ENCODE data around the gene AQP9. TPM values are rescaled to one million over a fixed set of nuclear protein-coding genes. Genes with fewer than 3 reads are reported as not detected.

Gene AQP9
- total RNA-seq, 1 donor from 2014 or later = not detected

GRCh38 chr15:58159827-58160386, 21.7 kb downstream of the AQP9 start:
- Mint-ChIP-seq H3K4me1 (no peaks in the 10 kb centered on the region), H3K27me3 (ENCODE audit: low read depth) (peaks cover 4% of the 10 kb centered on the region), H3K36me3 (ENCODE audit: low read depth) (no peaks in the 10 kb centered on the region), H3K4me3 (no peak overlapping the region), H3K9me3 (no peaks in the 10 kb centered on the region), H3K27ac (ENCODE audit: unreplicated experiment) (no peak overlapping the region)
- DNase-seq (ENCODE audit: low read depth, low spot score) = no peak
- TF ChIP-seq CTCF (conservative IDR thresholded peaks at IDR 0.05) = no peak

- DNase-seq (ENCODE audit: low read depth, low spot score) = no peak
- H3K27ac Mint-ChIP-seq (ENCODE audit: unreplicated experiment) = no peak overlapping the region
- no peaks in the 10 kb centered on the region for H3K36me3 Mint-ChIP-seq (ENCODE audit: low read depth)
- H3K4me3 Mint-ChIP-seq = no peak overlapping the region
- H3K9me3 Mint-ChIP-seq = no peaks in the 10 kb centered on the region
- H3K4me1 Mint-ChIP-seq = no peaks in the 10 kb centered on the region
- TF ChIP-seq CTCF (conservative IDR thresholded peaks at IDR 0.05) = no peak
- H3K27me3 Mint-ChIP-seq (ENCODE audit: low read depth) = peaks cover 4% of the 10 kb centered on the region
Observed at GRCh38 chr15:58161436-58161930, 23.3 kb downstream of the AQP9 start.

- no peak overlapping the region for H3K4me3 Mint-ChIP-seq
- no peak for DNase-seq (ENCODE audit: low read depth, low spot score)
- no peaks in the 10 kb centered on the region for H3K4me1 Mint-ChIP-seq
- H3K36me3 Mint-ChIP-seq (ENCODE audit: low read depth) = no peaks in the 10 kb centered on the region
- H3K27ac Mint-ChIP-seq (ENCODE audit: unreplicated experiment) = no peak overlapping the region
- H3K9me3 Mint-ChIP-seq = no peaks in the 10 kb centered on the region
- H3K27me3 Mint-ChIP-seq (ENCODE audit: low read depth) = peaks cover 6% of the 10 kb centered on the region
- no peak for TF ChIP-seq CTCF (conservative IDR thresholded peaks at IDR 0.05)
Observed at GRCh38 chr15:58163985-58164384, 25.8 kb downstream of the AQP9 start.

GRCh38 chr15:58164926-58165325, 26.7 kb downstream of the AQP9 start:
- H3K9me3 Mint-ChIP-seq = no peaks in the 10 kb centered on the region

GRCh38 chr15:58165661-58166060, 27.5 kb downstream of the AQP9 start:
- TF ChIP-seq CTCF (conservative IDR thresholded peaks at IDR 0.05) = no peak

More at GRCh38 chr15:58164926-58165325, 26.7 kb downstream of the AQP9 start:
- H3K27ac Mint-ChIP-seq (ENCODE audit: unreplicated experiment) = no peak overlapping the region
- H3K36me3 Mint-ChIP-seq (ENCODE audit: low read depth) = no peaks in the 10 kb centered on the region
- no peaks in the 10 kb centered on the region for H3K4me1 Mint-ChIP-seq
- H3K4me3 Mint-ChIP-seq = no peak overlapping the region
- no peak for TF ChIP-seq CTCF (conservative IDR thresholded peaks at IDR 0.05)
- peaks cover 6% of the 10 kb centered on the region for H3K27me3 Mint-ChIP-seq (ENCODE audit: low read depth)
- no peak for DNase-seq (ENCODE audit: low read depth, low spot score)

More at GRCh38 chr15:58165661-58166060, 27.5 kb downstream of the AQP9 start:
- H3K27ac Mint-ChIP-seq (ENCODE audit: unreplicated experiment) = no peak overlapping the region
- H3K4me1 Mint-ChIP-seq = no peaks in the 10 kb centered on the region
- no peaks in the 10 kb centered on the region for H3K9me3 Mint-ChIP-seq
- H3K4me3 Mint-ChIP-seq = no peak overlapping the region
- no peaks in the 10 kb centered on the region for H3K36me3 Mint-ChIP-seq (ENCODE audit: low read depth)
- no peak for DNase-seq (ENCODE audit: low read depth, low spot score)
- H3K27me3 Mint-ChIP-seq (ENCODE audit: low read depth) = peaks cover 6% of the 10 kb centered on the region
